ENCODE results near the gene NUP205.

DNA sequence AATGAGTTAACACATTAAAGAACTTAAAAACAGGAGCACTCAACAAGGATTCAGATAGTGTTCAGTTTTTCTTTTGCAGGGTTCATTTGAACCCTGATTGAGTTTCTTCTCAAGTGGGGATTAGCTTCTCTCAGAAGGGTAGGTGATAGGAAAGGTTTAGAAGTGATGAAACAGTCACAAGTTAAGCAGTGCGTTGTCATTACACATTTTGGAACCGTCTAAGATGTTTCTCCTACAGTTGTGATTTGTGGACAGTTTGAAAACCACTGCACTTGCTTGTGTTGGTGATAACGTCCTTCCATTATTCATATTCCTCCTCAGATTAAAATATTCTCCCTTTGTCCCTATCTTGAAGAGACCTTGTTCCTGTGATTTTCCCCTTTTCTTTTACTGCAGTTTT, 107.3 kb downstream of the NUP205 start:
- no peak for TF ChIP-seq POLR2A (IDR thresholded peaks at IDR 0.05; ENCODE audit: low read depth, low read length)
- TF ChIP-seq POLR2AphosphoS5 (IDR thresholded peaks at IDR 0.05; ENCODE audit: low read depth, low read length): no peak

Measured in GM12892 (cell line).